ENCODE measurements around the gene KCNA4.
"Not testable (repeated sequence)": the region's sequence is repeated elsewhere in the genome, so short reads cannot be mapped to it uniquely, and the experiment has no call there.

KCNA4 gene

DNA sequence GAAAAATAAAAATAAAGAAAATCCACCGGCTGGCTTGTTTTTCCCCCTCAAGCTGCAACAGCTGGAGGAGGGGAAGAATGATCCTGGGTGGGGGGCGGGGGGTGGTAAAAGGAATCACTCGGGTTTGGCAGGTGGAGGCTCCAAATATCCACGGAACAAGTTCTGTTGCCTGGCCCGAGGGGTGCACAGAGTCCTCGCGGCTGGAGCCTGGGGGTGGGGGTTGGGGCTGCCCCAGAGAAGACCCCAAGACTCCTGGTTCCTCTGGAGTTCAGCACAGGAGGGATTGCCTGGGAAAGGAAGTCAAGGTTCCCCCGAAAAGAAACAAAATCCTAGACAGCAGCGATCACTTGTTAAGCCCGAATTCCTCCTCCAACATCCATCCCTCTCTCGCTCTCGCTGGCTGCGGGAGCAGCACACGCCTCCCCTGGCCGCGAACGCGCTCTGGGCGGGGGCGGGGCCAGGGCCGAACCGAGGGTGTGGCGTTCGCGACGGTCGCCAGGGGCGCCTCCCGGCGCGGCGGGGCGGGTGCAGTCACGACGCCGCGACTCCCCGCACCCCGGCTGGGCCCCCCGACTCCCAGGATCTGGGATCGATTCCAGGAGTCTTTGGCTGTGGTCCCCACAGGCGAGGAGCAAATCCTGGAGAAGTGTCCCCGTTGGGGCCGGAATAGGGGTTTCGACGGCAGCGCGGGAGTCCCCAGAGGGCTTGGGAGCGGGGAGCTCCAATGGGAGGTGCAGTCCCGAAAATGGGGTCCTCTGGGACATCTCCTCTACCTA lies at the start of gene KCNA4:
KCNA4 (minus strand) TSS at position 443 of the 776 bp plus-strand sequence. CDS start 4,352 bp downstream, outside the sequence.
- peak in 11 of 51 donors; percentile 3 to 35 (median 21) for DNase-seq

DNA sequence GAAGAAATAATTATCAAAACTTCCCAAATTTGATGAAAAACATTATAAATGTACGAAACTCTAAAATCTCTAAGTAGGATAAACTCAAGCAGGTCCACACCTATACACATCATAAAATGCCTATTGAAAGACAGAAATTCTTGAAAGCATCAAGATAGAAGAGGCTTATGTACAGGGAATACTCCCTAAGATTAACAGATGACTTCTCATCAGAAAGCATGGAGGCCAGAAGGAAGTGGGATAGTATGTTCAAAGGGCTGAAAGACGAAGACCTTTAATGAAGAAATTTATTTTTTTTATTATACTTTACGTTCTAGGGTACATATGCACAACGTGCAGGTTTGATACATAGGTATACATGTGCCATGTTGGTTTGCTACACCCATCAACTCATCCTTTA lies 45.3 kb upstream of the KCNA4 start:
- DNase-seq, result no peak

DNA sequence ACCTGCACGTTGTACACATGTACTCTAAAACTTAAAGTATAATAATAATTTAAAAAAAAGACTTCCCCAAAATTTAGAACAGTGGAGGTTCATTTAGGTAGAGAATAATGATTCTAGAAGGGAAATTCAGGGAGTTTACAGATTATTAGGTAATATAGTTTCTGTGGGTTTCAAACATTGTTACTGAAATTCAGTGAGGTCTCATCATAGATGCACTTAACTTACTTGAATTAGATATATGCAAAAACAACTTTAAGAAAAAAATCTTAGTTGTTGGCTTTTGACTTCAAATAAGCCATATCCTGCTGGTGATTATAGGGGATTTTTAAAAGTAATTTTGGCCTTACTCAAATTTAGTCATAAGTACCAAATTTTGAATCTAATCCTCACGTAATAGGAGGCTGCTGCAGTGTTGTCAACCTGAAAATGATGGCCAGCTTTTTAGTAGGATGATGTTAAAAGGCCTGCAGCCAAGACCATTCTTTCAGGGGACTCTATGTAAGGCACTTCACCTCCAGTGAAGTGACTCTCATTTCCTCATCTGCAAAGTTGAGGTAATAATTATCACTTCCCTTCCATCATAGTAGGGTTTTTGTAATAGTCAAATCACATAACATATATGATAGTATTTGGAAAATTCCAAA lies 42.5 kb upstream of the KCNA4 start:
- DNase-seq, result no peak

DNA sequence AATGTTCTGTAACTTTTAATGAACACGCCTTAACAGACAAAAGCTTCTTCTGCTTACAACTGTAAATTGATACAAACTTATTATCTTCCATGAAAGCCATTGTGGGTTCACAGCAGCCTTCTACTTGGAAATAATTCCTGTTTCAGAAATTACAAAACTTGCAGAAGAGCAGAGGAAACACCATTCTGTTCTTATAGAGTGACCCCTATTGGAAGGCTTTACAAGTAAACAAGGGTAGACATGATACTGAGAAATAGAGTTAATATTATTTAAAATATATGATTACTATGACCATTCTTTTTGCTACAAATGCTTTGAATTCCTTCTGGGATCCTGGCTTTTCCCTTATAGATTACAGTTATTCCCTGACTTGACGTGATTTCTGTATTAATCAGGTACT lies 32.4 kb upstream of the KCNA4 start:
- DNase-seq, result no peak

DNA sequence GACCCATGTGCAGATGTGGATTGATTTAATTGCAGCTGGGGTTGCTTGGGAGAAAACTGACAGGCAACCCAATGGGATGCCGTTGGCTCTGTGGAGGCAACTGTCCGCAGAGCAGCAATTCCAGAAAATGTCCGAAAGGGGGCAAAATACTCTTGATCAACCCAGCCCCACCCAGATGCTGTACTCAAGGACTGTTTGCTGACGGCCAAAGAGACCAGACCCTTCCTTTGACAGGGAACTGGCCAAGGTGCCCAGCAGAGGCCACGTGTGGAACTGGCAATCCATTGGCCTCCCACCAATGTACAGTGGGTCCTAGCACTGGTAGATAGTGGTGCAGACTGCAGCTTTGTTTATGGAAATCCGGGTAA lies 29.7 kb upstream of the KCNA4 start:
- no peak for DNase-seq

GRCh38 chr11:30045921-30046577 lies 29.2 kb upstream of the KCNA4 start:
- no peak for DNase-seq

DNA sequence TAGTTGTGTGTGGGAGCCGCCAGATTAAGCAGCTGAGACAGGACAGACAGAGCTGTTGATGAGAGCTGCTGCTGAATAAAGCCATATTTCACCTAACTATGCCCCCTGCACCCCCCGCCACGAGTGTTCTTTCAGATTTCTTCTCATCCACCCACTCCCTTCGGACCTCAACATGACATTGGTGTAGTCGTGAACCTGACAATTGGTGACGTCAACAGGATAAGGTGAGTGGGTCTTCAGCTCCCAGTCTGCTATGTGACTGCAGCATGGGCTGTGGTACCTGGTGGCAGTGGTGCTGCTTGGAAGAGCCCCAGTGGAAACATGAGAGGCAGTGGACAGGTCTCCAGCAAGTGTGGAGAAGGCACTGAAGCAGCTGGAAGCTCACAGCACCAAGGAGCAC lies 28.3 kb upstream of the KCNA4 start:
- DNase-seq, result no peak

- DNase-seq, result no peak
Measured at GRCh38 chr11:30041171-30041570, 24.3 kb upstream of the KCNA4 start.

DNA sequence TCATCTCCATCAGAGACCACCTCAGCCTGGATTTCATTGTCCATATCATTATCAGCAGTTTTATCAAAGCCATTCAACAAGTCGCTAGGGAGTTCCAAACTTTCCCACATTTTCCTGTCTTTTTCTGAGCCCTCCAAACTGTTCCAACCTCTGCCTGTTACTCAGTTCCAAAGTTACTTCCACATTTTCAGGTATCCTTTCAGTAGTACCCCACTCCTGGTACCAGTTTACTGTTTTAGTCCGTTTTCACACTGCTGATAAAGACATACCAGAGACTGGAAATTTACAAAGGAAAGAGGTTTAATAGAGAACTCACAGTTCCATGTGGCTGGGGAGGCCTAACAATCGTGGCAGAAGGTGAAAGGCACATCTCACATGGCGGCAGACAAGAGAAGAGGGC lies 17.9 kb upstream of the KCNA4 start:
- DNase-seq, result not testable (repeated sequence)

- DNase-seq, result not testable (repeated sequence)
Measured at GRCh38 chr11:30034166-30034565, 17.3 kb upstream of the KCNA4 start.

GRCh38 chr11:30025396-30026139 lies 8.7 kb upstream of the KCNA4 start:
- DNase-seq, result no peak

GRCh38 chr11:30023074-30023473 lies 6.2 kb upstream of the KCNA4 start:
- DNase-seq, result no peak

DNA sequence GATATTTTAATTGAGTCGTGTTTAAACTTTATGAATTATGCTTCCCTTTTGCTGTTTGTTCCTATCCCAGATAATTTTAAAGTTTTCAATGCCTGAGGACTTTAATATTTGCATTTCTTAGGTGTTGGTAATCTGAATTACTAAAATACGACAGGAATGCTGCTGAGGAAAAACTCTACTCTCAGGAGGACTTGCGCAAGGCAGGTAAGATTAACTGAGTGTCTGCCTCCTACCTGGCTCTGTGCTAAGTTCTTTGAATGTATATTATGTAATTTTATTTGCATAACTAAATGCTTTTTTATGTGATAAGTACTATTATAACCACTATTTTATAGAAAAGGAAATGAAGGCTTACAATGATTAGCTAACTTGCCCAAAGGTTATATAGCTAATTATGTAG lies 2.7 kb upstream of the KCNA4 start:
- DNase-seq, result no peak

DNA sequence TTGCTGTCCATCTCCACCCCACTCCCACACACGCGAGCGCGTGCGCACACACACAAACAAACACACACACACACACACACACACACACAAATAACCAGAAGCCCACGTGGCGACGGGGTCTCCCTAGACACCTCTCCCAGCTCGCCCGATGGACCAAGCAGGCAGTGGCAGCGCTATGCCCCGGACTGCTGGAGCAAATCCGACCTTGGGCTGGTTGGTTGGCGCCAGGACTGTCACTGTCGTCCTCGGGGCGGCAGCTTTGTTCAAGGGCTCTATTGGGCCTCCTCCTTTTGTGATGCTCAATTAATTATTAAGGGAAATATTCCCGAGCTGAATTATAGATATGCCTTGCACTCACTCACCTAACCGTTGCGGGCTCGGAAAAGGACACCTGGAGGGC lies 1.7 kb upstream of the KCNA4 start:
- no peak for DNase-seq

GRCh38 chr11:30017445-30017895 lies 640 bp upstream of the KCNA4 start:
- no peak for DNase-seq

- DNase-seq, result peak in 3 of 51 donors; percentile 5 to 57 (median 12)
Measured at GRCh38 chr11:30015725-30016412, 961 bp downstream of the KCNA4 start.

- DNase-seq, result no peak
Measured at GRCh38 chr11:30012346-30012745, 4.5 kb downstream of the KCNA4 start.

DNA sequence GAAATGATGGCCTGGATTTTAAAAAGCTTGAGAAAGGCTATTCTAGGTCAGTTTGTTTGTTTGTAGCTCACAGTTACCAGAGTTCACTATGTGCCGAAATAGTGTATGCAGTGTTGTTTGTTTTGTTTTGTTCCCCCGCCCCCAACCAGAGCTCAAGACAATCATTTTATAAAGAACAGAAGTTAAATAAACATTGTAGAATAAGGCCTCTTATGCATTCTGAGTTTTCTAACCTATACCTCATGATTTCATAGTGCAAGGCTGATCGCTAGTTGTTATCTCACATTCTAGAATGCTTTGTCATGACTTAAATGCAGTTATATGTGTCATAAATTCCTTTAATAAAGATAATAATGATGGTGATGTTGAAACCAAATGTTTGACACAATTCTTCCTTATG lies 7.8 kb downstream of the KCNA4 start:
- no peak for DNase-seq

DNA sequence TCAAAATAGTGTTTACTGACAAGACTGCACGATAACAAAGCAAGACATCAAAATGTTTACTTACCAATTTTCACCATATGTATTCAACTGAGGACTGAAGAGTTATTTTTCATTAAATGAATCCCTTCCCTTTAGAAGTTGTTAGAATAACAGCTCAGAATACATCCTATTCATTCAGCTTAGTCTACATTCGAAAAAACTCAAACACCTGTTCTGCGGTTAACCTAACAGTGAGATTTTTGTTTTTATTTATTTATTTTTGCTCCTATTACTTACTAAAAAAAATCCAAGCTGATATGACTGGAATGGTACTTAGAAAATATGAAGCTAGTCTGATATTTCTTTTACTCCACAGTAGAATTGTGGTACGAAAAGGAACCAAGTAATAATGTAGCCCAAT lies 10.0 kb downstream of the KCNA4 start:
- DNase-seq, result no peak

- DNase-seq, result no peak
Measured at GRCh38 chr11:30002157-30002785, 14.6 kb downstream of the KCNA4 start.
